ENCODE results near the gene MAD1L1. TPM values are rescaled to one million over a fixed set of nuclear protein-coding genes. Genes with fewer than 3 reads are reported as not detected.

The MAD1L1 gene
- total RNA-seq, 1 experiment from 2014 or later: 43.8 TPM

GRCh38 chr7:1894906-1895663, 337.7 kb downstream of the MAD1L1 start:
- no peak for DNase-seq (ENCODE audit: low spot score)
- H3K36me3 Mint-ChIP-seq: no peaks in the 10 kb centered on the region
- H3K27ac Mint-ChIP-seq: peak overlapping the region; percentile 70; the same call in 1 of the 2 replicates
- CTCF ChIA-PET: interaction anchor here (1.0 to 2.5 kb wide), 2 partner anchors 12 to 146 kb away, joined by 3 to 13 read pairs; no protein-coding TSS in a partner anchor
- POLR2A ChIA-PET: no interaction called here
- TF ChIP-seq ZNF671 (CRISPR knock-in tag; IDR thresholded peaks at IDR 0.05): no peak
- no peak for TF ChIP-seq CTCF (IDR thresholded peaks at IDR 0.05)
- no peak for TF ChIP-seq ETV6 (CRISPR knock-in tag; IDR thresholded peaks at IDR 0.05)
- no peak for TF ChIP-seq ZNF317 (CRISPR knock-in tag; IDR thresholded peaks at IDR 0.05; ENCODE audit: borderline replicate concordance, low read depth)
- TF ChIP-seq GRHL2 (CRISPR knock-in tag; IDR thresholded peaks at IDR 0.05; ENCODE audit: insufficient replicate concordance, severe bottlenecking): no peak
- TF ChIP-seq CREB1 (CRISPR knock-in tag; IDR thresholded peaks at IDR 0.05): no peak
- no peak for TF ChIP-seq ZNF512 (CRISPR knock-in tag; IDR thresholded peaks at IDR 0.05; ENCODE audit: borderline replicate concordance)
- TF ChIP-seq FOXP1 (CRISPR knock-in tag; IDR thresholded peaks at IDR 0.05; ENCODE audit: borderline replicate concordance): no peak
- TF ChIP-seq CDX4 (CRISPR knock-in tag; IDR thresholded peaks at IDR 0.05; ENCODE audit: borderline replicate concordance): no peak
- H3K27me3 Mint-ChIP-seq (ENCODE audit: low read depth): no peaks in the 10 kb centered on the region
- ATAC-seq: no peak
- H3K9me3 Mint-ChIP-seq: no peaks in the 10 kb centered on the region
- H3K4me3 Mint-ChIP-seq: no peak overlapping the region
- H3K4me1 Mint-ChIP-seq: no peaks in the 10 kb centered on the region

- CTCF ChIA-PET: interaction anchor here (0.6 to 2.8 kb wide), 2 partner anchors 11 to 230 kb away, joined by 3 to 21 read pairs; no protein-coding TSS in a partner anchor
- no peak for TF ChIP-seq TEAD1 (CRISPR knock-in tag; IDR thresholded peaks at IDR 0.05)
- TF ChIP-seq OVOL2 (CRISPR knock-in tag; IDR thresholded peaks at IDR 0.05; ENCODE audit: borderline replicate concordance): no peak
- no peak for TF ChIP-seq ZNF423 (CRISPR knock-in tag; IDR thresholded peaks at IDR 0.05)
- no peak for TF ChIP-seq FOXJ3 (CRISPR knock-in tag; IDR thresholded peaks at IDR 0.05; ENCODE audit: borderline replicate concordance)
- TF ChIP-seq PREB (CRISPR knock-in tag; IDR thresholded peaks at IDR 0.05; ENCODE audit: borderline replicate concordance): no peak
- no peak for TF ChIP-seq RELA (CRISPR knock-in tag; IDR thresholded peaks at IDR 0.05; ENCODE audit: borderline replicate concordance)
- no peak for TF ChIP-seq ATF1 (CRISPR knock-in tag; IDR thresholded peaks at IDR 0.05)
- no peak for TF ChIP-seq AR (CRISPR knock-in tag; IDR thresholded peaks at IDR 0.05)
- no peak for TF ChIP-seq NFATC4 (CRISPR knock-in tag; IDR thresholded peaks at IDR 0.05)
- no peak for TF ChIP-seq E2F1 (CRISPR knock-in tag; IDR thresholded peaks at IDR 0.05)
- Mint-ChIP-seq H3K27ac (peak overlapping the region; percentile 68), H3K27me3 (ENCODE audit: low read depth) (no peaks in the 10 kb centered on the region), H3K4me3 (no peak overlapping the region), H3K4me1 (no peaks in the 10 kb centered on the region), H3K9me3 (no peaks in the 10 kb centered on the region), H3K36me3 (no peaks in the 10 kb centered on the region)
- no peak for ATAC-seq
- POLR2A ChIA-PET: no interaction called here
- DNase-seq (ENCODE audit: low spot score): no peak
These were observed 338.3 kb downstream of the MAD1L1 start for GRCh38 chr7:1894313-1894900.
